ENCODE results near the gene BHLHA9.

BHLHA9 gene

GRCh38 chr17:1312261-1312870 is 42.1 kb downstream of the BHLHA9 start:
- Histone ChIP-seq H3K4me3 (ENCODE audit: low read depth in 1 of 5, low read length in 5 of 5) (no peak overlapping the region), H3K27me3 (ENCODE audit: control insufficient read depth in 5 of 5, insufficient read depth in 4 of 5, low read length in 5 of 5) (peaks cover 0 to 7% (median 0%) of the 10 kb centered on the region in 5 donors), H3K27ac (ENCODE audit: low read depth, low read length) (peak overlapping the region; percentile 98), H3K4me1 (ENCODE audit: control insufficient read depth in 5 of 5, insufficient read depth in 5 of 5, low read length in 5 of 5) (peaks cover 10 to 48% (median 32%) of the 10 kb centered on the region in 5 donors), H3K9me3 (ENCODE audit: control insufficient read depth in 5 of 5, low read length in 5 of 5) (peaks cover 0 to 4% (median 0%) of the 10 kb centered on the region in 5 donors), H3K36me3 (ENCODE audit: control insufficient read depth in 5 of 5, insufficient read depth in 5 of 5, low read length in 5 of 5) (no peaks in the 10 kb centered on the region), H3K9ac (ENCODE audit: low read length in 5 of 5) (peak overlapping the region in 1 of 5 donors; percentile 38)

DNA sequence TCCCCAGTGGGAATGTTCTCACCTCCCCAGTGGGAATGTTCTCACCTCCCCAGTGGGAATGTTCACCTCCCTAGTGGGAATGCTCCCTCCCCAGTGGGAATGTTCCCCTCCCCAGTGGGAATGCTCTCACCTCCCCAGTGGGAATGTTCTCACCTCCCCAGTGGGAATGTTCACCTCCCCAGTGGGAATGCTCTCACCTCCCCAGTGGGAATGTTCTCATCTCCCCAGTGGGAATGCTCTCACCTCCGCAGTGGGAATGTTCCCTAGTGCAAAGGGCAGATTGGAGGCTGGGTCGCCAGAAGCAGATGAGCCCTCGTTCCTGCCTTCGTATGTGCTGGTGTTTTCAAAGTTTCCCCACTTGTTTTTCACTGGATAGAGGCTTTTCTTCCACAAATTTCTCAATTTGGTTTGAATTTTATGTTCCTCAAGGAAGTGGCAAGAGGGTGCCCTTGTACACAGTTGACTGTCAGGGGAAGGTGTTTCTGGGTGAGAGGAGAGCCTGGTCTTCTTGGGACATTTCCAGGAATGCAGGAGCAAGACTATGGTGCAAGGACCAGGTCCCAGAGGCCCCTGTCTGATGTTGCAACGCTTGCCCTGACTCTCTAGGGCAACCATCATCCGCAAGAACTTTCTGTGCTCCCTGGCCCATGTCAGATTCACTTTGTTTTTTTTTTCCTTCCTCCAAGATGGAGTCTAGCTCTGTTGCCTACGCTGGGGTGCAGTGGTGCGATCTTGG is 43.2 kb downstream of the BHLHA9 start:
- H3K36me3 ChIP-seq (ENCODE audit: control insufficient read depth in 5 of 5, insufficient read depth in 5 of 5, low read length in 5 of 5): no peaks in the 10 kb centered on the region
- H3K27me3 ChIP-seq (ENCODE audit: control insufficient read depth in 5 of 5, insufficient read depth in 4 of 5, low read length in 5 of 5): peaks cover 0 to 7% (median 0%) of the 10 kb centered on the region in 5 donors

GRCh38 chr17:1315409-1315808 is 45.2 kb downstream of the BHLHA9 start:
- Histone ChIP-seq H3K9me3 (ENCODE audit: control insufficient read depth in 5 of 5, low read length in 5 of 5) (peaks cover 0 to 2% (median 0%) of the 10 kb centered on the region in 5 donors), H3K4me3 (ENCODE audit: low read depth in 1 of 5, low read length in 5 of 5) (peak overlapping the region in 1 of 5 donors; percentile 3), H3K9ac (ENCODE audit: low read length in 5 of 5) (peak overlapping the region in 4 of 5 donors; percentile 36 to 72 (median 50)), H3K36me3 (ENCODE audit: control insufficient read depth in 5 of 5, insufficient read depth in 5 of 5, low read length in 5 of 5) (no peaks in the 10 kb centered on the region), H3K27ac (ENCODE audit: low read depth, low read length) (peak overlapping the region; percentile 98), H3K27me3 (ENCODE audit: control insufficient read depth in 5 of 5, insufficient read depth in 4 of 5, low read length in 5 of 5) (peaks cover 0 to 7% (median 0%) of the 10 kb centered on the region in 5 donors), H3K4me1 (ENCODE audit: control insufficient read depth in 5 of 5, insufficient read depth in 5 of 5, low read length in 5 of 5) (peaks cover 10 to 64% (median 38%) of the 10 kb centered on the region in 5 donors)

More for the DNA sequence above, 43.2 kb downstream of the BHLHA9 start:
- H3K4me1 ChIP-seq (ENCODE audit: control insufficient read depth in 5 of 5, insufficient read depth in 5 of 5, low read length in 5 of 5): peaks cover 10 to 56% (median 37%) of the 10 kb centered on the region in 5 donors
- no peak overlapping the region for H3K9ac ChIP-seq (ENCODE audit: low read length in 5 of 5)
- no peak overlapping the region for H3K4me3 ChIP-seq (ENCODE audit: low read depth in 1 of 5, low read length in 5 of 5)
- H3K9me3 ChIP-seq (ENCODE audit: control insufficient read depth in 5 of 5, low read length in 5 of 5): peaks cover 0 to 2% (median 0%) of the 10 kb centered on the region in 5 donors
- peak overlapping the region; percentile 98 for H3K27ac ChIP-seq (ENCODE audit: low read depth, low read length)

GRCh38 chr17:1315891-1316403 is 45.7 kb downstream of the BHLHA9 start:
- Histone ChIP-seq H3K4me3 (ENCODE audit: low read depth in 1 of 5, low read length in 5 of 5) (peak overlapping the region in 2 of 5 donors; percentile 2 to 3), H3K36me3 (ENCODE audit: control insufficient read depth in 5 of 5, insufficient read depth in 5 of 5, low read length in 5 of 5) (no peaks in the 10 kb centered on the region), H3K9ac (ENCODE audit: low read length in 5 of 5) (peak overlapping the region in 4 of 5 donors; percentile 36 to 73 (median 62)), H3K4me1 (ENCODE audit: control insufficient read depth in 5 of 5, insufficient read depth in 5 of 5, low read length in 5 of 5) (peaks cover 10 to 64% (median 38%) of the 10 kb centered on the region in 5 donors), H3K9me3 (ENCODE audit: control insufficient read depth in 5 of 5, low read length in 5 of 5) (peaks cover 0 to 2% (median 0%) of the 10 kb centered on the region in 5 donors), H3K27me3 (ENCODE audit: control insufficient read depth in 5 of 5, insufficient read depth in 4 of 5, low read length in 5 of 5) (peaks cover 0 to 7% (median 0%) of the 10 kb centered on the region in 5 donors), H3K27ac (ENCODE audit: low read depth, low read length) (peak overlapping the region; percentile 98)

Data from subcutaneous abdominal adipose tissue (tissue), 5 donors.